Daoy (cell line): Measurements from ENCODE around the gene MLXIPL. TPM values are rescaled to one million over a fixed set of nuclear protein-coding genes. Genes with fewer than 3 reads are reported as not detected.
"Not testable (repeated sequence)": the region's sequence is repeated elsewhere in the genome, so short reads cannot be mapped to it uniquely, and the experiment has no call there.

Experiments used
- DNase-seq: peaks from one replicate; pipeline ENCODE4 v3.0.0-alpha.2; 2015; ENCODE audit warnings: low read depth
- total RNA-seq: library from RNA; depleted of rRNA; stranded (reverse); fragments of >200 nt; shearing (Covaris generic); gene quantifications from 2 replicates; pipeline ENCODE4 v1.2.3, GENCODE V29; 2014

MLXIPL gene
- total RNA-seq, 1 experiment from 2014 or later: 5.4 TPM

GRCh38 chr7:73613954-73614735, 10.2 kb downstream of the MLXIPL start:
- DNase-seq: peak; percentile 80

- DNase-seq: peak; percentile 95
These were observed 11.6 kb downstream of the MLXIPL start for GRCh38 chr7:73612598-73613269.

- no peak for DNase-seq
These were observed 13.2 kb downstream of the MLXIPL start for GRCh38 chr7:73611017-73611555.

GRCh38 chr7:73610105-73610504, 14.2 kb downstream of the MLXIPL start:
- no peak for DNase-seq

GRCh38 chr7:73607692-73607983, 16.7 kb downstream of the MLXIPL start:
- DNase-seq: not testable (repeated sequence)

- peak; percentile 83 for DNase-seq
These were observed 17.3 kb downstream of the MLXIPL start for GRCh38 chr7:73606801-73607691.

- DNase-seq: no peak
These were observed 18.6 kb downstream of the MLXIPL start for GRCh38 chr7:73605601-73606220.

- DNase-seq: no peak
These were observed 21.3 kb downstream of the MLXIPL start for GRCh38 chr7:73602721-73603651.

- no peak for DNase-seq
These were observed 24.4 kb downstream of the MLXIPL start for GRCh38 chr7:73599916-73600315.

- no peak for DNase-seq
These were observed 25.0 kb downstream of the MLXIPL start for GRCh38 chr7:73599151-73599882.

- DNase-seq: no peak
These were observed 26.1 kb downstream of the MLXIPL start for GRCh38 chr7:73597978-73598782.

- DNase-seq: no peak
These were observed 27.9 kb downstream of the MLXIPL start for GRCh38 chr7:73596191-73597065.

GRCh38 chr7:73595358-73595757, 29.0 kb downstream of the MLXIPL start:
- no peak for DNase-seq

GRCh38 chr7:73593207-73594045, 30.9 kb downstream of the MLXIPL start:
- no peak for DNase-seq

GRCh38 chr7:73586911-73587310, 37.4 kb downstream of the MLXIPL start:
- DNase-seq: no peak

- no peak for DNase-seq
These were observed 39.1 kb downstream of the MLXIPL start for GRCh38 chr7:73585196-73585595.

- no peak for DNase-seq
These were observed 41.6 kb downstream of the MLXIPL start for GRCh38 chr7:73582664-73583202.
